Measurements from ENCODE around the gene SRPK2. TPM values are rescaled to one million over a fixed set of nuclear protein-coding genes. Genes with fewer than 3 reads are reported as not detected.
"Not testable (repeated sequence)": the region's sequence is repeated elsewhere in the genome, so short reads cannot be mapped to it uniquely, and the experiment has no call there.

Gene SRPK2
- total RNA-seq, 1 donor from 2014 or later = 45.0 TPM

- DNase-seq (ENCODE audit: low spot score) = no peak
Observed at GRCh38 chr7:105339404-105340323, 49.1 kb downstream of the SRPK2 start.

GRCh38 chr7:105337529-105337928 lies 51.2 kb downstream of the SRPK2 start:
- no peak for DNase-seq (ENCODE audit: low spot score)

DNA sequence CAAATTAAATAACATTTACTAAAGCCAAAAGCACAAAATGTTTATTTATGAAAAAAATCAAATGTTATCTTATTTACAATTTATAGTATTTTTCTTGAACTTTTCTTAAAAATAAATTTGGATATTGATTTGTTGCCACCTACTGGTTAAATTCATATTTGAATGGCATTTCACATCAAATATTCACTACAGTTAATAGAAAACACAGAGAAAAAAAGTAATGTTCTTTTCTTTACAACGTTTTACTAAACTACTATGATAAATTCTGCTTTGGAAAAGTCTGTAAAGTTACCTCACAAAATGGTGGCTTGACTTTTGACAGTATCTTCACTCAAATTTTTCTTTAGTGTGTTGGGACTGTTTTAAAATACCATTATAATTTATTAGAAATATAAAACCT lies 52.7 kb downstream of the SRPK2 start:
- no peak for DNase-seq (ENCODE audit: low spot score)

DNA sequence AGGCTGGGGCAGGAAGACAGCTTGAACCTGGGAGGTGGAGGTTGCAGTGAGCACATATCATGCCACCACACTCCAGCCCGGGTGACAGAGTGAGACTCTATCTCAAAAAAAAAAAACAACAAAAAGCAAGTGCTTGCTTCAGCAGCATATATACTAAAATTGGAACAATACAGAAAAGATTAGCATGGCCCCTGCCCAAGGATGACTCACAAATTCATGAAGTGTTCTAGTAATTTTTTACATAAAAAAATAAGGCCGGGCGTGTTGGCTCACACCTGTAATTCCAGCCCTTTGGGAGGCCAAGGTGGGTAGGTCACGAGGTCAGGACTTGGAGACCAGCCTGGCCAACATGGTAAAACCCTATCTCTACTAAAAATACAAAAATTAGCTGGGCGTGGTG lies 56.1 kb downstream of the SRPK2 start:
- not testable (repeated sequence) for DNase-seq (ENCODE audit: low spot score)

- DNase-seq (ENCODE audit: low spot score) = no peak
Observed at GRCh38 chr7:105330526-105330925, 58.2 kb downstream of the SRPK2 start.

DNA sequence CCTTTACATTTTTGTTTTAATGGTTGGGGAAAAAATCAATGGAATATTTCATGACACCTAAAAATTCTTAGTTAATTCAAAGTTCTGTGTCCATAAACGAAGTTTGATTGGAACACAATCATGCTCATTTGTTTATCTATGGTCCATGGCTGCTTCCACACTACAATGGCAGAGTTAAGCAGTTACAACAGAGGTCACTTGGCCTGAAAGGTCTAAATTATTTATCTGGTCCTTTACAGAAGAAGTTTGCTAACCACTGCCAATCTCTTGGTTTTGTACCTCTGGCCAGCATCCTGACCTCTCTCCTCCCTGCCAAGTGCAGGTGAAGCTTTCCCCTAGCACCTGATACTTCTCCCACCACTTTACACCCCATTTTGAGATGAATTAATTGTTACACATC lies 61.5 kb downstream of the SRPK2 start:
- DNase-seq (ENCODE audit: low spot score) = no peak

DNA sequence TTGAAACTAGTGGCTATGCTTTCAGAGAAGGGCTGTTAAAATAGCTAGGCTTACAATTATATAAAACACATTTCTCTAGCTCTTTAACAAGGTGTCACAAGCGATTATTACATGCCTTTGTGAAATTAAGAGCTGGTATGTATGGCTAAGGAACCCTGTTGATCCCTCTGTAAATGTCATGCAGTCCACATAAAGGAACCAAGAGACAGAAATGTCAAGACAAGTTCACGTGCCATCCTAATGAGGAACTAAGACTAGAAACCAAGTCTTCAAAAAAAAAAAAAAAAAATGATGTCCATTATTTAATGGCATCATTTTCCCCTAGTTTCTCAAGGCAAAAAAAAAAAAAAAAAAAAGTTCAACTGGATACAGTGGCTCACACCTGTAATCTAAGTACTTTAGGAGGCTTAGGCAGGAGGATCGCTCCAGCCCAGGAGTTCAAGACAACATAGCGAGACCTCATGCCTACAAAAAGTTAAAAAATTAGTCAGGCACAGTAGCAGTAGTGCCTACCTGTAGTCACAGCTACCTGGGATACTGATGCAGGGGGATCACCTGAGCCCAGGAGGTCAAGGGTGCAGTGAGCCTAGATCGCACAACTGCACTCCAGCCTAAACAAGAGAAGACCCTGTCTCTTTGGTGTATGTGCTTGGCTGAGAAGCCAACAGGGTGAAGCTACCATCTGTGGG lies 63.4 kb downstream of the SRPK2 start:
- DNase-seq (ENCODE audit: low spot score) = no peak

DNA sequence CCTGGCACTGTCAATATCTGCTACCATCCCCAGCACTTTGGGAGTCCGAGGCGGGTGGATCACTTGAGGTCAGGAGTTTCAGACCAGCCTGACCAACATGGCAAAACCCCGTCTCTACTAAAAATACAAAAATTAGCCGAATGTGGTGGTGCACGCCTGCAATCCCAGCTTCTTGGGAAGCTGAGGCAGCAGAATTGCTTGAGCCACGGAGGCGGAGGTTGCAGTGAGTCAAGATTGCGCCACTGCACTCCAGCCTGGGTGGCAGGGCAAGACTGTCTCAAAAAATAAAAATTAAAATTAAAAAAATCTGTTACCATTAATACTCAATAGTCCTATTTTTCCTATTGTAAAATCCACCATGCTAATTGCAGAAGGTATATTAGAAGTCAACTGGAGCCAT lies 64.1 kb downstream of the SRPK2 start:
- DNase-seq (ENCODE audit: low spot score) = not testable (repeated sequence)

- DNase-seq (ENCODE audit: low spot score) = no peak
Observed at GRCh38 chr7:105323366-105323765, 65.4 kb downstream of the SRPK2 start.

- DNase-seq (ENCODE audit: low spot score) = no peak
Observed at GRCh38 chr7:105322655-105323277, 66.0 kb downstream of the SRPK2 start.

DNA sequence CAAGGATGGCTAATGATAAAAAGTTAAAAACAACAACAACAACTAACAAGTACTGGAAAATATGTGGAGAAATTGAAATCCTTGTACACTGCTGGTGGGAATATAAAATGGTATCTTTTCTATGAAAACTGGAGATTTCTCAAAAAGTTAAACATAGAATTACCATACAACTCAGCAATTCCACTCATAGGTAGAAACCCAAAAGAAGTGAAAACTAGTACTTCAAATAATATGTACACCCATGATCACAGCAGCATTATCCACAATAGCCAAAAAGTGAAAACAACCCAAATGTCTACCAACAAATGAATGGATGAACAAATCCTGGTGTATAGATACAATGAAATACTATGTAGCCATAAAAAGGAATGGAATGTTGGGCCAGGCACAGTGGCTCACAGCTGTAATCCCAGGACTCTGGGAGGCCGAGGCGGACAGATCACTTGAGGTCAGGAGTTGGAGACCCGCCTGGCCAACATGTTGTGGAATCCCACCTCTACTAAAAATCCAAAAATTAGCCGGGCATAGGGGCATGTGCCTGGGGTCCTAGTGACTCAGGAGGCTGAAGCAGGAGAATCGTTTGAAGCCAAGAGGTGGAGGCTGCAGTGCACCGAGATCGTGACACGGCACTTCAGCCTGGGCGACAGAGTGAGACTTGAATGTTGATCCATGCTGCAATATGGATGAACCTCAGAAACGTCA lies 66.8 kb downstream of the SRPK2 start:
- DNase-seq (ENCODE audit: low spot score) = no peak

- no peak for DNase-seq (ENCODE audit: low spot score)
Observed at GRCh38 chr7:105320896-105321295, 67.8 kb downstream of the SRPK2 start.

DNA sequence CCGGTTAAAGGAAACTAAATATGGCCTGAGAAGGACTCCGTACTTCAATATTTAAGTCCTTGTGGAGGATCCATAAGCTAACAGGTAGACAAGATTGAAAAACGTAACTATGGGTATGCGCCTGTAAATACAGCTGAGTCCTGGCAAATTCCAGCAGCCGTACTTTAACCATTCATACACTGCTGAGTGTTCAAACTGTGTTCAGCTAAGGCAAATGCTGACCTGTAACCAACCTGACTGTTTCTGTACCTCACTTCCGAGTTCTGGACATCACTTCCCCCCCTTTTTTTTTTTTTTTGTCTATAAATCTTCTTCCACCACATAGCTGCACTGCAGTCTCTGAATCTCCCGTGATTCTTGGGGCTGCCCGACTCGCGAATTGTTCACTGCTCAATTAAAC lies 69.1 kb downstream of the SRPK2 start:
- no peak for DNase-seq (ENCODE audit: low spot score)

GRCh38 chr7:105316578-105317344 lies 72.0 kb downstream of the SRPK2 start:
- DNase-seq (ENCODE audit: low spot score) = no peak

- no peak for DNase-seq (ENCODE audit: low spot score)
Observed at GRCh38 chr7:105315357-105315756, 73.4 kb downstream of the SRPK2 start.

- no peak for DNase-seq (ENCODE audit: low spot score)
Observed at GRCh38 chr7:105309235-105310169, 79.2 kb downstream of the SRPK2 start.

DNA sequence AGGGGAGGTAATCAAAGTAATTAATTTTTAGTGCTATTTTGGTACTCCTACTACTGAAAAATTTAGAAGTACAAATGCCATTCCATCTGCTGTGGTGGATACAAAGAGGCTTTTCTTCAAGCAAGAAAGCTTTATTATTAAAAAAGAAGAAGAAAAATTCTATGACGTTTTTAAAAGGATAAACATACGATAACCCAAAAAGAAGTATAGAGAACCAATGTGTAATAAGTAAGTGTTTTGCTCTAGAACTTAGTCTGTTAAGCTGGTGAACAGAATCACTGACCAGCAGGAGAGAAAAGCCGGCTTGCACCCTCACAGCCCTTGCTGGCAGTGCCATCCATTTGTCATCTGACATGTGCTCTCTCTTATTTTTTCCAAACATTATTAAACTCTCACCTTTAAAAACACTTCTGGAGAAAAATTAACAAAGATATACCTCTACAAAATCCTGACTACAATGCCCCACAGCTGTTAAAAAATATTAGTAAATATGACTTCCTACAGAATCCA lies 81.5 kb downstream of the SRPK2 start:
- no peak for DNase-seq (ENCODE audit: low spot score)

- DNase-seq (ENCODE audit: low spot score) = no peak
Observed at GRCh38 chr7:105306298-105306748, 82.4 kb downstream of the SRPK2 start.

DNA sequence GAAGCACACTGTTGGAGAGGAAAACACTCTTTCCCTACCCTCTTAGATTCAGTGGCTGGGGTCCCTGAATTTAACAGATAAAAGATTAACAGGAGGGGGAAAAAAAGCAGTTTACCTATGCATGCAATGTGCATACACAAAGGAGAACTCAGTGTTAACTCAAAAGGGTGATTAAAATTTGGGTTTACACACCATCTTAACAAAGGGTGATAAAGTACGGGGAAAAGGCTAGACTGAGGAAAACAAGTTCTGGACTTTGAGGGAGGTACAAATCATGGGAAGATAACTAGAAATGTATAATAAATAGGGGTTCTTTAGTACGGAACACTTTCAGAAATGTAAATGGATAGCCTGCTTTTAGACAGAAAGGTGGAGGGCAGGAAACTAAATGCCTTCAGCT lies 83.1 kb downstream of the SRPK2 start:
- no peak for DNase-seq (ENCODE audit: low spot score)

All from mucosa of gallbladder (tissue), 1 donor.